GM23338 (cell line): ENCODE data around the gene HBD. TPM values are rescaled to one million over a fixed set of nuclear protein-coding genes. Genes with fewer than 3 reads are reported as not detected.

Source experiments
- ATAC-seq: fragments of 200-7000 bp; cut with Tn5 transposase; 3 replicates; pipeline ENCODE4 v1.9.1; 2020
- DNase-seq: peaks from one replicate; pipeline ENCODE4 v3.0.0-alpha.2; 2015; ENCODE audit warnings: low spot score
- H2AFZ ChIP-seq: fragments of 200-600 bp; sonication (generic); 2 replicates; pipeline ENCODE4 v1.8.0; 2016; ENCODE audit warnings: antibody characterized with exemption, mild to moderate bottlenecking, moderate library complexity
- H3F3A ChIP-seq: fragments of 200-600 bp; sonication (generic); replicated peaks from 2 replicates; pipeline ENCODE4 v1.8.0; 2017; ENCODE audit warnings: antibody characterized with exemption, mixed run types, low read depth
- H3K27ac ChIP-seq: fragments of 200-600 bp; sonication (generic); 2 replicates; pipeline ENCODE4 v1.6.1; 2016; ENCODE audit warnings: low read depth
- H3K27me3 ChIP-seq: fragments of 200-600 bp; sonication (generic); 2 replicates; pipeline ENCODE4 v1.8.0; 2016; ENCODE audit warnings: mild to moderate bottlenecking, mixed run types, moderate library complexity; ENCODE audit not compliant: insufficient read depth
- H3K36me3 ChIP-seq: fragments of 200-600 bp; sonication (generic); 2 replicates; pipeline ENCODE4 v1.8.0; 2016; ENCODE audit warnings: mild to moderate bottlenecking; ENCODE audit not compliant: insufficient read depth
- H3K4me1 ChIP-seq: fragments of 200-600 bp; sonication (generic); 2 replicates; pipeline ENCODE4 v1.8.0; 2016; ENCODE audit warnings: mild to moderate bottlenecking, moderate library complexity; ENCODE audit not compliant: insufficient read depth
- H3K4me2 ChIP-seq: fragments of 200-600 bp; sonication (generic); 2 replicates; pipeline ENCODE4 v1.7.1; 2017; ENCODE audit warnings: mixed run types
- H3K4me3 ChIP-seq: fragments of 200-600 bp; sonication (generic); 2 replicates; pipeline ENCODE4 v1.6.1; 2016; ENCODE audit warnings: mixed run types
- H3K79me2 ChIP-seq: fragments of 200-600 bp; sonication (generic); replicated peaks from 2 replicates; pipeline ENCODE4 v1.8.0; 2017; ENCODE audit warnings: mild to moderate bottlenecking; ENCODE audit not compliant: insufficient read depth
- H3K9me2 ChIP-seq: fragments of 200-600 bp; sonication (generic); 2 replicates; pipeline ENCODE4 v1.8.0; 2017; ENCODE audit not compliant: insufficient read depth
- H4K20me1 ChIP-seq: fragments of 200-600 bp; sonication (generic); replicated peaks from 2 replicates; pipeline ENCODE4 v1.8.0; 2017; ENCODE audit warnings: mild to moderate bottlenecking; ENCODE audit not compliant: insufficient read depth
- H3K27ac Mint-ChIP-seq: 2 replicates; pipeline ENCODE4 v1.8.0; 2020; ENCODE audit warnings: inconsistent platforms, mild to moderate bottlenecking, moderate library complexity, mixed read lengths
- H3K27me3 Mint-ChIP-seq: 3 replicates; pipeline ENCODE4 v1.8.0; 2022; ENCODE audit warnings: low read depth, mild to moderate bottlenecking, moderate library complexity, mixed read lengths, inconsistent platforms; ENCODE audit not compliant: insufficient read depth, poor library complexity
- H3K36me3 Mint-ChIP-seq: 3 replicates; pipeline ENCODE4 v1.8.0; 2021; ENCODE audit warnings: low read depth, mild to moderate bottlenecking, inconsistent platforms, moderate library complexity, mixed read lengths
- H3K4me1 Mint-ChIP-seq: 3 replicates; pipeline ENCODE4 v1.8.0; 2020; ENCODE audit warnings: mild to moderate bottlenecking, inconsistent platforms, mixed read lengths
- H3K4me3 Mint-ChIP-seq: 3 replicates; pipeline ENCODE4 v1.8.0; 2021; ENCODE audit warnings: moderate library complexity, mild to moderate bottlenecking, inconsistent platforms, mixed read lengths
- H3K9me3 Mint-ChIP-seq: 3 replicates; pipeline ENCODE4 v1.8.0; 2020; ENCODE audit warnings: moderate library complexity, mild to moderate bottlenecking, inconsistent platforms, mixed read lengths
- CREB1 ChIP-seq: fragments of 250-450 bp; sonication (Bioruptor Pico); IDR thresholded peaks from 2 replicates; pipeline ENCODE4 v1.5.0; 2020; ENCODE audit warnings: low read depth, mild to moderate bottlenecking, moderate library complexity
- ETS1 ChIP-seq: IDR thresholded peaks from 2 replicates; pipeline ENCODE4 v1.6.1; 2016; ENCODE audit warnings: antibody characterized with exemption
- EZH2 ChIP-seq: fragments of 200-600 bp; sonication (generic); IDR thresholded peaks from one replicate; pipeline ENCODE4 v1.8.0; 2017; ENCODE audit warnings: antibody characterized with exemption, mild to moderate bottlenecking, low read depth; ENCODE audit not compliant: unreplicated experiment
- EZH2phosphoT487 ChIP-seq: fragments of 200-600 bp; sonication (generic); IDR thresholded peaks from one replicate; pipeline ENCODE4 v1.8.1; 2018; ENCODE audit warnings: antibody characterized with exemption; ENCODE audit not compliant: unreplicated experiment
- NANOG ChIP-seq: IDR thresholded peaks from 2 replicates; pipeline ENCODE4 v1.6.1; 2016; ENCODE audit warnings: antibody characterized with exemption, borderline replicate concordance
- POLR2AphosphoS5 ChIP-seq: IDR thresholded peaks from 2 replicates; pipeline ENCODE4 v1.6.1; 2016; ENCODE audit warnings: antibody characterized with exemption, low read depth
- STAT1 ChIP-seq: IDR thresholded peaks from one replicate; pipeline ENCODE4 v1.6.1; 2016; ENCODE audit warnings: antibody characterized with exemption; ENCODE audit not compliant: unreplicated experiment
- ZNF114 ChIP-seq: fragments of 250-450 bp; sonication (Bioruptor Pico); IDR thresholded peaks from 2 replicates; pipeline ENCODE4 v1.5.0; 2020; ENCODE audit warnings: mild to moderate bottlenecking, moderate library complexity
- ZNF331 ChIP-seq: fragments of 250-450 bp; sonication (Bioruptor Pico); IDR thresholded peaks from 2 replicates; pipeline ENCODE4 v1.5.0; 2020; ENCODE audit warnings: low read depth, mild to moderate bottlenecking, moderate library complexity
- ZNF462 ChIP-seq: fragments of 250-450 bp; sonication (Bioruptor Pico); IDR thresholded peaks from 2 replicates; pipeline ENCODE4 v1.5.0; 2020; ENCODE audit warnings: mild to moderate bottlenecking, moderate library complexity
- polyA plus RNA-seq: library from polyadenylated mRNA; unstranded; fragments of >200 nt; fragmentation: Nextera tagmentation; extraction: Ambion mirVana; gene quantifications from 2 replicates; pipeline ENCODE4 v1.2.1, GENCODE V29; 2016
- total RNA-seq: library from RNA; depleted of rRNA; stranded (reverse); fragments of >200 nt; shearing (Covaris generic); gene quantifications from 2 replicates; pipeline ENCODE4 v1.2.3, GENCODE V29; 2014
- TF ChIP-seq, protein P1 (sequence below): IDR thresholded peaks from one replicate; pipeline ENCODE4 v1.6.1; 2018; ENCODE audit warnings: antibody characterized with exemption; ENCODE audit not compliant: unreplicated experiment
- TF ChIP-seq, protein P2 (sequence below), 2 experiments: fragments of 200-600 bp in 1 of 2; sonication (generic) in 1 of 2; conservative IDR thresholded peaks; 2 replicates each; pipeline versions ENCODE4 v1.5.1 to v1.6.1; 2016 to 2017; ENCODE audit warnings: antibody characterized with exemption in 2 of 2, low read depth in 2 of 2, mild to moderate bottlenecking in 2 of 2, moderate library complexity in 1 of 2

The HBD gene
- total and polyA plus RNA-seq, 2 experiments from 2014 or later: not detected

GRCh38 chr11:5196731-5197130 lies 37.6 kb downstream of the HBD start:
- DNase-seq (peak; percentile 4), ATAC-seq (peak; percentile 63)
- Histone ChIP-seq H4K20me1 (no peaks in the 10 kb centered on the region), H2AFZ (no peak overlapping the region), H3K79me2 (no peaks in the 10 kb centered on the region), H3K4me3 (no peak overlapping the region), H3K36me3 (no peaks in the 10 kb centered on the region), H3F3A (no peaks in the 10 kb centered on the region), H3K27me3 (no peaks in the 10 kb centered on the region), H3K4me1 (no peaks in the 10 kb centered on the region), H3K9me2 (no peaks in the 10 kb centered on the region), H3K27ac (no peak overlapping the region), H3K4me2 (no peak overlapping the region)
- no peak overlapping the region for H3K27ac Mint-ChIP-seq
- no peak overlapping the region for H3K4me3 Mint-ChIP-seq
- peaks cover 3% of the 10 kb centered on the region; the same call in 1 of the 3 replicates for H3K9me3 Mint-ChIP-seq
- no peak for TF ChIP-seq ZNF462 (CRISPR knock-in tag)
- no peak for TF ChIP-seq CREB1 (CRISPR knock-in tag)
- TF ChIP-seq, protein P1, sequence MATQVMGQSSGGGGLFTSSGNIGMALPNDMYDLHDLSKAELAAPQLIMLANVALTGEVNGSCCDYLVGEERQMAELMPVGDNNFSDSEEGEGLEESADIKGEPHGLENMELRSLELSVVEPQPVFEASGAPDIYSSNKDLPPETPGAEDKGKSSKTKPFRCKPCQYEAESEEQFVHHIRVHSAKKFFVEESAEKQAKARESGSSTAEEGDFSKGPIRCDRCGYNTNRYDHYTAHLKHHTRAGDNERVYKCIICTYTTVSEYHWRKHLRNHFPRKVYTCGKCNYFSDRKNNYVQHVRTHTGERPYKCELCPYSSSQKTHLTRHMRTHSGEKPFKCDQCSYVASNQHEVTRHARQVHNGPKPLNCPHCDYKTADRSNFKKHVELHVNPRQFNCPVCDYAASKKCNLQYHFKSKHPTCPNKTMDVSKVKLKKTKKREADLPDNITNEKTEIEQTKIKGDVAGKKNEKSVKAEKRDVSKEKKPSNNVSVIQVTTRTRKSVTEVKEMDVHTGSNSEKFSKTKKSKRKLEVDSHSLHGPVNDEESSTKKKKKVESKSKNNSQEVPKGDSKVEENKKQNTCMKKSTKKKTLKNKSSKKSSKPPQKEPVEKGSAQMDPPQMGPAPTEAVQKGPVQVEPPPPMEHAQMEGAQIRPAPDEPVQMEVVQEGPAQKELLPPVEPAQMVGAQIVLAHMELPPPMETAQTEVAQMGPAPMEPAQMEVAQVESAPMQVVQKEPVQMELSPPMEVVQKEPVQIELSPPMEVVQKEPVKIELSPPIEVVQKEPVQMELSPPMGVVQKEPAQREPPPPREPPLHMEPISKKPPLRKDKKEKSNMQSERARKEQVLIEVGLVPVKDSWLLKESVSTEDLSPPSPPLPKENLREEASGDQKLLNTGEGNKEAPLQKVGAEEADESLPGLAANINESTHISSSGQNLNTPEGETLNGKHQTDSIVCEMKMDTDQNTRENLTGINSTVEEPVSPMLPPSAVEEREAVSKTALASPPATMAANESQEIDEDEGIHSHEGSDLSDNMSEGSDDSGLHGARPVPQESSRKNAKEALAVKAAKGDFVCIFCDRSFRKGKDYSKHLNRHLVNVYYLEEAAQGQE: no peak
- no peak for TF ChIP-seq STAT1
- no peak for TF ChIP-seq EZH2phosphoT487
- no peak for TF ChIP-seq EZH2
- no peak for TF ChIP-seq ZNF114
- no peak for TF ChIP-seq ZNF331 (CRISPR knock-in tag)
- TF ChIP-seq POLR2AphosphoS5: no peak
- TF ChIP-seq, protein P2, sequence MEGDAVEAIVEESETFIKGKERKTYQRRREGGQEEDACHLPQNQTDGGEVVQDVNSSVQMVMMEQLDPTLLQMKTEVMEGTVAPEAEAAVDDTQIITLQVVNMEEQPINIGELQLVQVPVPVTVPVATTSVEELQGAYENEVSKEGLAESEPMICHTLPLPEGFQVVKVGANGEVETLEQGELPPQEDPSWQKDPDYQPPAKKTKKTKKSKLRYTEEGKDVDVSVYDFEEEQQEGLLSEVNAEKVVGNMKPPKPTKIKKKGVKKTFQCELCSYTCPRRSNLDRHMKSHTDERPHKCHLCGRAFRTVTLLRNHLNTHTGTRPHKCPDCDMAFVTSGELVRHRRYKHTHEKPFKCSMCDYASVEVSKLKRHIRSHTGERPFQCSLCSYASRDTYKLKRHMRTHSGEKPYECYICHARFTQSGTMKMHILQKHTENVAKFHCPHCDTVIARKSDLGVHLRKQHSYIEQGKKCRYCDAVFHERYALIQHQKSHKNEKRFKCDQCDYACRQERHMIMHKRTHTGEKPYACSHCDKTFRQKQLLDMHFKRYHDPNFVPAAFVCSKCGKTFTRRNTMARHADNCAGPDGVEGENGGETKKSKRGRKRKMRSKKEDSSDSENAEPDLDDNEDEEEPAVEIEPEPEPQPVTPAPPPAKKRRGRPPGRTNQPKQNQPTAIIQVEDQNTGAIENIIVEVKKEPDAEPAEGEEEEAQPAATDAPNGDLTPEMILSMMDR (conservative IDR thresholded peaks at IDR 0.05; ENCODE audit: low read depth in 2 of 2): no peak
- TF ChIP-seq ETS1: no peak
- TF ChIP-seq NANOG: no peak
- H3K4me1 Mint-ChIP-seq: peaks cover 8% of the 10 kb centered on the region; the same call in 2 of the 3 replicates
- H3K27me3 Mint-ChIP-seq: peaks cover 2% of the 10 kb centered on the region
- H3K36me3 Mint-ChIP-seq: no peaks in the 10 kb centered on the region
